Esophagus squamous epithelium (tissue), 4 donors: ENCODE results near the gene PRUNE2.

ENCODE experiments used
- CTCF ChIP-seq, 6 experiments: fragments of 450-650 bp in 4 of 6; fragments of 200-600 bp in 2 of 6; sonication (generic) in 2 of 6; IDR thresholded peaks; one replicate each; pipeline ENCODE4 v1.5.1; 2016 to 2019; ENCODE audit warnings: antibody characterized with exemption in 6 of 6, mild to moderate bottlenecking in 4 of 6, moderate library complexity in 4 of 6
- POLR2A ChIP-seq, 4 donors: fragments of 450-650 bp; IDR thresholded peaks; one replicate each; pipeline ENCODE4 v1.6.1; 2017; ENCODE audit warnings: antibody characterized with exemption in 4 of 4, mild to moderate bottlenecking in 4 of 4, moderate library complexity in 3 of 4

- TF ChIP-seq CTCF (IDR thresholded peaks at IDR 0.05) (no peak), POLR2A (IDR thresholded peaks at IDR 0.05) (no peak)
Observed at GRCh38 chr9:76917299-76917698, 11.4 kb upstream of the PRUNE2 start.
